Nephron (organoid): ENCODE data around the gene ARHGAP15.

Experiments used
- H3K27ac Mint-ChIP-seq, 3 experiments: 2 replicates each; pipeline ENCODE4 v1.8.0; 2020; ENCODE audit warnings: mixed read lengths in 3 of 3, mild to moderate bottlenecking in 2 of 3, moderate library complexity in 1 of 3
- H3K27me3 Mint-ChIP-seq: 2 replicates; pipeline ENCODE4 v1.8.0; 2021; ENCODE audit warnings: low read depth, mild to moderate bottlenecking, moderate library complexity, mixed read lengths
- H3K36me3 Mint-ChIP-seq: 2 replicates; pipeline ENCODE4 v1.8.0; 2020; ENCODE audit warnings: low read depth, mixed read lengths
- H3K4me1 Mint-ChIP-seq: 2 replicates; pipeline ENCODE4 v1.8.0; 2020; ENCODE audit warnings: mixed read lengths
- H3K4me3 Mint-ChIP-seq, 3 experiments: 2 replicates each; pipeline ENCODE4 v1.8.0; 2020; ENCODE audit warnings: mild to moderate bottlenecking in 3 of 3, mixed read lengths in 3 of 3, moderate library complexity in 2 of 3
- H3K9me3 Mint-ChIP-seq: 2 replicates; pipeline ENCODE4 v1.8.0; 2020; ENCODE audit warnings: mixed read lengths
- CTCF ChIP-seq, 3 experiments: fragments of 200-600 bp; sonication (generic); IDR thresholded peaks; one replicate each; pipeline ENCODE4 v1.5.0; 2021; ENCODE audit warnings: antibody characterized with exemption in 3 of 3; ENCODE audit not compliant: unreplicated experiment in 3 of 3

ARHGAP15 gene

GRCh38 chr2:143526498-143526897 is 397.3 kb downstream of the ARHGAP15 start:
- Mint-ChIP-seq H3K27ac (peak overlapping the region; percentile 94 to 96 (median 96)), H3K36me3 (no peaks in the 10 kb centered on the region), H3K4me3 (no peak overlapping the region), H3K27me3 (no peaks in the 10 kb centered on the region), H3K4me1 (peaks cover 70% of the 10 kb centered on the region), H3K9me3 (no peaks in the 10 kb centered on the region)
- TF ChIP-seq CTCF (IDR thresholded peaks at IDR 0.05; ENCODE audit: unreplicated experiment in 3 of 3): no peak

GRCh38 chr2:143528021-143528420 is 398.8 kb downstream of the ARHGAP15 start:
- no peak overlapping the region for H3K27ac Mint-ChIP-seq
- no peak overlapping the region for H3K4me3 Mint-ChIP-seq
- H3K4me1 Mint-ChIP-seq: peaks cover 62% of the 10 kb centered on the region
- no peaks in the 10 kb centered on the region for H3K9me3 Mint-ChIP-seq
- H3K36me3 Mint-ChIP-seq: no peaks in the 10 kb centered on the region
- no peak for TF ChIP-seq CTCF (IDR thresholded peaks at IDR 0.05; ENCODE audit: unreplicated experiment in 3 of 3)
- no peaks in the 10 kb centered on the region for H3K27me3 Mint-ChIP-seq

- H3K4me1 Mint-ChIP-seq: peaks cover 54% of the 10 kb centered on the region
- H3K27me3 Mint-ChIP-seq: no peaks in the 10 kb centered on the region
- H3K9me3 Mint-ChIP-seq: no peaks in the 10 kb centered on the region
- TF ChIP-seq CTCF (IDR thresholded peaks at IDR 0.05; ENCODE audit: unreplicated experiment in 3 of 3): no peak
- H3K36me3 Mint-ChIP-seq: no peaks in the 10 kb centered on the region
- no peak overlapping the region for H3K4me3 Mint-ChIP-seq
- H3K27ac Mint-ChIP-seq: peak overlapping the region; percentile 57 to 75 (median 73)
These were observed 400.0 kb downstream of the ARHGAP15 start for GRCh38 chr2:143529118-143529720.

- no peaks in the 10 kb centered on the region for H3K27me3 Mint-ChIP-seq
- H3K9me3 Mint-ChIP-seq: no peaks in the 10 kb centered on the region
- H3K4me1 Mint-ChIP-seq: peaks cover 40% of the 10 kb centered on the region
- TF ChIP-seq CTCF (IDR thresholded peaks at IDR 0.05; ENCODE audit: unreplicated experiment in 3 of 3): no peak
- H3K4me3 Mint-ChIP-seq: no peak overlapping the region
- H3K36me3 Mint-ChIP-seq: no peaks in the 10 kb centered on the region
- H3K27ac Mint-ChIP-seq: peak overlapping the region; percentile 11 to 75 (median 68)
These were observed 401.5 kb downstream of the ARHGAP15 start for GRCh38 chr2:143530758-143531157.

- peak overlapping the region in 2 of 3 experiments; percentile 24 to 61 for H3K27ac Mint-ChIP-seq
- H3K9me3 Mint-ChIP-seq: peaks cover 3% of the 10 kb centered on the region
- peaks cover 32% of the 10 kb centered on the region for H3K4me1 Mint-ChIP-seq
- no peak for TF ChIP-seq CTCF (IDR thresholded peaks at IDR 0.05; ENCODE audit: unreplicated experiment in 3 of 3)
- no peaks in the 10 kb centered on the region for H3K36me3 Mint-ChIP-seq
- no peaks in the 10 kb centered on the region for H3K27me3 Mint-ChIP-seq
- H3K4me3 Mint-ChIP-seq: no peak overlapping the region
These were observed 402.8 kb downstream of the ARHGAP15 start for GRCh38 chr2:143532061-143532460.

- H3K4me1 Mint-ChIP-seq: peaks cover 30% of the 10 kb centered on the region
- H3K9me3 Mint-ChIP-seq: peaks cover 3% of the 10 kb centered on the region
- TF ChIP-seq CTCF (IDR thresholded peaks at IDR 0.05; ENCODE audit: unreplicated experiment in 3 of 3): no peak
- H3K36me3 Mint-ChIP-seq: no peaks in the 10 kb centered on the region
- no peak overlapping the region for H3K4me3 Mint-ChIP-seq
- no peak overlapping the region for H3K27ac Mint-ChIP-seq
- no peaks in the 10 kb centered on the region for H3K27me3 Mint-ChIP-seq
These were observed 404.6 kb downstream of the ARHGAP15 start for GRCh38 chr2:143533846-143534245.
